A673 (cell line): ENCODE data around the gene CCDC89. TPM values are rescaled to one million over a fixed set of nuclear protein-coding genes. Genes with fewer than 3 reads are reported as not detected.

ENCODE experiments used
- BruUV-seq: library from RNA; stranded (reverse); fragments of 400-500 nt; replicated peaks from 2 replicates; lab custom pipeline; 2021; lab: Mats Ljungman, UMichigan
- CTCF ChIA-PET: fragments of 300-600 bp; sonication (Branson Sonifier 250); formaldehyde crosslinking; loops from one replicate; lab custom pipeline; 2022; ENCODE audit warnings: antibody characterized with exemption; lab: Charles Lee
- POLR2A ChIA-PET: fragments of 300-600 bp; sonication (Branson Sonifier 250); formaldehyde crosslinking; loops from one replicate; lab custom pipeline; 2022; ENCODE audit warnings: antibody characterized with exemption; ENCODE audit not compliant: low non-redundant PET; lab: Charles Lee
- DNase-seq: peaks from one replicate; pipeline ENCODE4 v3.0.0-alpha.2; 2015; ENCODE audit warnings: low spot score
- H3K27ac ChIP-seq: fragments of 200-600 bp; sonication (generic); 2 replicates; pipeline ENCODE4 v1.5.1; 2016; ENCODE audit warnings: mixed run types, low read depth, mild to moderate bottlenecking, mixed read lengths, antibody characterized with exemption, low read length; ENCODE audit not compliant: poor library complexity, severe bottlenecking
- H3K27me3 ChIP-seq: fragments of 200-600 bp; sonication (generic); replicated peaks from 2 replicates; pipeline ENCODE4 v1.6.1; 2017; ENCODE audit warnings: mixed run types, low read depth, mild to moderate bottlenecking, mixed read lengths, antibody characterized with exemption, low read length; ENCODE audit not compliant: insufficient read depth, poor library complexity
- H3K36me3 ChIP-seq: fragments of 200-600 bp; sonication (generic); 2 replicates; pipeline ENCODE4 v1.6.1; 2016; ENCODE audit warnings: mixed run types, mild to moderate bottlenecking, mixed read lengths, antibody characterized with exemption, low read length; ENCODE audit not compliant: insufficient read depth, poor library complexity, severe bottlenecking
- H3K4me1 ChIP-seq: fragments of 200-600 bp; sonication (generic); 2 replicates; pipeline ENCODE4 v1.6.1; 2017; ENCODE audit warnings: mixed run types, mild to moderate bottlenecking, mixed read lengths, antibody characterized with exemption, low read length; ENCODE audit not compliant: insufficient read depth, poor library complexity, severe bottlenecking
- H3K4me3 ChIP-seq: fragments of 200-600 bp; sonication (generic); 2 replicates; pipeline ENCODE4 v1.5.1; 2016; ENCODE audit warnings: low read depth, mixed run types, mild to moderate bottlenecking, mixed read lengths, low read length; ENCODE audit not compliant: poor library complexity, severe bottlenecking
- H3K9me3 ChIP-seq: fragments of 200-600 bp; sonication (generic); 2 replicates; pipeline ENCODE4 v1.6.1; 2016; ENCODE audit warnings: mixed run types, low read depth, mild to moderate bottlenecking, mixed read lengths, antibody characterized with exemption, low read length; ENCODE audit not compliant: poor library complexity, severe bottlenecking
- CTCF ChIP-seq: fragments of 300-800, 200-600 bp; sonication (generic); conservative IDR thresholded peaks from 2 replicates; pipeline ENCODE4 v1.5.1; 2017; ENCODE audit warnings: low read depth, mild to moderate bottlenecking, antibody characterized with exemption, low read length, moderate library complexity, mixed read lengths
- EZH2 ChIP-seq: fragments of 200-600 bp; sonication (generic); IDR thresholded peaks from 2 replicates; pipeline ENCODE4 v1.6.1; 2017; ENCODE audit warnings: borderline replicate concordance, low read depth, mild to moderate bottlenecking, mixed read lengths, antibody characterized with exemption, low read length; ENCODE audit not compliant: poor library complexity, severe bottlenecking
- intact Hi-C: fragments of 100-400 bp; cut with micrococcal nuclease; formaldehyde crosslinking; loops from one replicate; pipeline ENCODE4 v1.10.0; 2022; ENCODE audit not compliant: unreplicated experiment
- total RNA-seq: library from RNA; stranded (reverse); gene quantifications from 2 replicates; pipeline ENCODE4 v1.2.3, GENCODE V29; 2021

Gene CCDC89
- total RNA-seq, 1 experiment from 2014 or later: 0.41 TPM

- no TSS peak for BruUV-seq
- CTCF ChIA-PET: no interaction called here
- Histone ChIP-seq H3K36me3 (no peaks in the 10 kb centered on the region), H3K9me3 (no peaks in the 10 kb centered on the region), H3K4me1 (no peaks in the 10 kb centered on the region), H3K27ac (no peak overlapping the region), H3K4me3 (no peak overlapping the region), H3K27me3 (peaks cover 45% of the 10 kb centered on the region)
- intact Hi-C loops: loop anchor here (5.0 kb wide), 1 partner anchor 142 kb away; no protein-coding TSS in a partner anchor
- no peak for DNase-seq
- POLR2A ChIA-PET: no interaction called here
- TF ChIP-seq EZH2 (no peak), CTCF (no peak)
Observed at GRCh38 chr11:85699957-85700741, 14.2 kb upstream of the CCDC89 start.

GRCh38 chr11:85698195-85698594, 12.2 kb upstream of the CCDC89 start:
- Histone ChIP-seq H3K27ac (no peak overlapping the region), H3K4me1 (no peaks in the 10 kb centered on the region), H3K36me3 (no peaks in the 10 kb centered on the region), H3K27me3 (peaks cover 27% of the 10 kb centered on the region), H3K4me3 (no peak overlapping the region), H3K9me3 (no peaks in the 10 kb centered on the region)
- intact Hi-C loops: loop anchor here (5.0 kb wide), 1 partner anchor 144 kb away; no protein-coding TSS in a partner anchor
- POLR2A ChIA-PET: no interaction called here
- DNase-seq: no peak
- TF ChIP-seq EZH2 (no peak), CTCF (no peak)
- BruUV-seq: no TSS peak
- CTCF ChIA-PET: no interaction called here

- Histone ChIP-seq H3K27ac (no peak overlapping the region), H3K9me3 (no peaks in the 10 kb centered on the region), H3K36me3 (no peaks in the 10 kb centered on the region), H3K4me1 (no peaks in the 10 kb centered on the region), H3K4me3 (no peak overlapping the region), H3K27me3 (peaks cover 23% of the 10 kb centered on the region)
- BruUV-seq: no TSS peak
- CTCF ChIA-PET: no interaction called here
- DNase-seq: no peak
- POLR2A ChIA-PET: no interaction called here
- TF ChIP-seq CTCF: no peak
- TF ChIP-seq EZH2: no peak
- intact Hi-C loops: loop anchor here (5.0 kb wide), 1 partner anchor 145 kb away; no protein-coding TSS in a partner anchor
Observed at GRCh38 chr11:85697747-85698146, 11.8 kb upstream of the CCDC89 start.
